Measurements from ENCODE around the gene CXXC5.

GRCh38 chr5:139633295-139634027 is 14.7 kb upstream of the CXXC5 start:
- TF ChIP-seq EZH2 (IDR thresholded peaks at IDR 0.05; ENCODE audit: insufficient read depth, poor library complexity, severe bottlenecking) = no peak
- no peak for TF ChIP-seq EZH2phosphoT487 (IDR thresholded peaks at IDR 0.05; ENCODE audit: insufficient read depth, low read depth)

Measured in GM23248 (cell line).